ENCODE results near the gene CAPNS1. TPM values are rescaled to one million over a fixed set of nuclear protein-coding genes. Genes with fewer than 3 reads are reported as not detected.
A peak's percentile ranks its signal among the peaks of the same experiment; 100 is the strongest.

CAPNS1 gene
- total and polyA plus RNA-seq, 2 of the 13 experiments (the other 11 are each of a cell fraction or from before 2014, with no cell fraction given) = 322 to 526 TPM

DNA sequence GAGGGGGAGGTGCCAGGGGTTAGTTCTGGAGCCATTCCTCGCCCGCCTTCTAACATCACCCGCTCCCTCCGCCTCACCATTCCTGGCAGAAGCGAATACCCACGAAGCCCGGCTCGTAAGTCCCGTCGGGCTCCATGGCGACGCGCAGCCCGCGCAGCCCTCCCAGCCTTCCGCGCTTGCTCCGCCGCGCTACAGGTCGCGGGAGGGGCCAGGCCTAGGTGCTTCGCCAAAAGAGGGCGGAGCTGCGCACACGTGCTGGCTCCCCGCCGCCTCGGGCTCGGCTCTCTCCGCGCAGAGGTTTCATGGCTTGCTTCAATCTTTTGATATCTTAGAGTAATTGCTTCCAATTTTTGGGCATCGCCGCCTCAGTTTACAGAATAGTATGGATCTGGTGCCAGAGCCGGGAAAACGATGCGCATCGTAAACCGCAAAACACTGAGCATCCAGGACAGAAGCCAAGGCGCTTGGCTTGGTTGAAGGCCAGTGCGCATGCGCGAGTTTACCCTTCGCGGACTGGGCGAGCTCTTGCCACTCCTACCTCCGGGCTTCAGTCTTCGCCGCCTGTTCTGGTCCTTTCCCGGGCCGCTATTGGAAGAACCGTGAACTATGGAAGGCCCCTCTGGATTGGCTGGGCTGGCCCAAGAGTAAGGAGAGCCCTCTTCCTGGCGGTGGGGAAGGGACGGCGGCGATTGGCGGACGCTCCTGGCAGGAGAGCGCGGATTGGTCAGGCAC lies 25.0 kb upstream of the CAPNS1 start, which contains the start of gene POLR2I (continued):
- TF ChIP-seq, protein P1, sequence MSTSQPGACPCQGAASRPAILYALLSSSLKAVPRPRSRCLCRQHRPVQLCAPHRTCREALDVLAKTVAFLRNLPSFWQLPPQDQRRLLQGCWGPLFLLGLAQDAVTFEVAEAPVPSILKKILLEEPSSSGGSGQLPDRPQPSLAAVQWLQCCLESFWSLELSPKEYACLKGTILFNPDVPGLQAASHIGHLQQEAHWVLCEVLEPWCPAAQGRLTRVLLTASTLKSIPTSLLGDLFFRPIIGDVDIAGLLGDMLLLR (CRISPR knock-in tag; IDR thresholded peaks at IDR 0.05) = peak; percentile 98
- TF ChIP-seq SIX4 (CRISPR knock-in tag; IDR thresholded peaks at IDR 0.05) (no peak), NR2F1 (CRISPR knock-in tag; IDR thresholded peaks at IDR 0.05) (no peak), ZNF446 (CRISPR knock-in tag; IDR thresholded peaks at IDR 0.05) (peak; percentile 68; the same call in 1 of the 2 replicates), ZNF3 (CRISPR knock-in tag; IDR thresholded peaks at IDR 0.05) (no peak), KIAA2018 (CRISPR knock-in tag; IDR thresholded peaks at IDR 0.05; ENCODE audit: borderline replicate concordance) (no peak), ZNF331 (CRISPR knock-in tag; IDR thresholded peaks at IDR 0.05) (peak; percentile 95), ZNF335 (CRISPR knock-in tag; IDR thresholded peaks at IDR 0.05) (peak; percentile 56; the same call in 1 of the 2 replicates)
- TF ChIP-seq, protein P2, sequence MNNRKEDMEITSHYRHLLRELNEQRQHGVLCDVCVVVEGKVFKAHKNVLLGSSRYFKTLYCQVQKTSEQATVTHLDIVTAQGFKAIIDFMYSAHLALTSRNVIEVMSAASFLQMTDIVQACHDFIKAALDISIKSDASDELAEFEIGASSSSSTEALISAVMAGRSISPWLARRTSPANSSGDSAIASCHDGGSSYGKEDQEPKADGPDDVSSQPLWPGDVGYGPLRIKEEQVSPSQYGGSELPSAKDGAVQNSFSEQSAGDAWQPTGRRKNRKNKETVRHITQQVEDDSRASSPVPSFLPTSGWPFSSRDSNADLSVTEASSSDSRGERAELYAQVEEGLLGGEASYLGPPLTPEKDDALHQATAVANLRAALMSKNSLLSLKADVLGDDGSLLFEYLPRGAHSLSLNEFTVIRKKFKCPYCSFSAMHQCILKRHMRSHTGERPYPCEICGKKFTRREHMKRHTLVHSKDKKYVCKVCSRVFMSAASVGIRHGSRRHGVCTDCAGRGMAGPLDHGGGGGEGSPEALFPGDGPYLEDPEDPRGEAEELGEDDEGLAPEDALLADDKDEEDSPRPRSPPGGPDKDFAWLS (CRISPR knock-in tag; IDR thresholded peaks at IDR 0.05; ENCODE audit: borderline replicate concordance) = no peak
- TF ChIP-seq, protein P3, sequence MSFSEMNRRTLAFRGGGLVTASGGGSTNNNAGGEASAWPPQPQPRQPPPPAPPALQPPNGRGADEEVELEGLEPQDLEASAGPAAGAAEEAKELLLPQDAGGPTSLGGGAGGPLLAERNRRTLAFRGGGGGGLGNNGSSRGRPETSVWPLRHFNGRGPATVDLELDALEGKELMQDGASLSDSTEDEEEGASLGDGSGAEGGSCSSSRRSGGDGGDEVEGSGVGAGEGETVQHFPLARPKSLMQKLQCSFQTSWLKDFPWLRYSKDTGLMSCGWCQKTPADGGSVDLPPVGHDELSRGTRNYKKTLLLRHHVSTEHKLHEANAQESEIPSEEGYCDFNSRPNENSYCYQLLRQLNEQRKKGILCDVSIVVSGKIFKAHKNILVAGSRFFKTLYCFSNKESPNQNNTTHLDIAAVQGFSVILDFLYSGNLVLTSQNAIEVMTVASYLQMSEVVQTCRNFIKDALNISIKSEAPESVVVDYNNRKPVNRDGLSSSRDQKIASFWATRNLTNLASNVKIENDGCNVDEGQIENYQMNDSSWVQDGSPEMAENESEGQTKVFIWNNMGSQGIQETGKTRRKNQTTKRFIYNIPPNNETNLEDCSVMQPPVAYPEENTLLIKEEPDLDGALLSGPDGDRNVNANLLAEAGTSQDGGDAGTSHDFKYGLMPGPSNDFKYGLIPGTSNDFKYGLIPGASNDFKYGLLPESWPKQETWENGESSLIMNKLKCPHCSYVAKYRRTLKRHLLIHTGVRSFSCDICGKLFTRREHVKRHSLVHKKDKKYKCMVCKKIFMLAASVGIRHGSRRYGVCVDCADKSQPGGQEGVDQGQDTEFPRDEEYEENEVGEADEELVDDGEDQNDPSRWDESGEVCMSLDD (CRISPR knock-in tag; IDR thresholded peaks at IDR 0.05; ENCODE audit: borderline replicate concordance) = no peak
- TF ChIP-seq, protein P4, sequence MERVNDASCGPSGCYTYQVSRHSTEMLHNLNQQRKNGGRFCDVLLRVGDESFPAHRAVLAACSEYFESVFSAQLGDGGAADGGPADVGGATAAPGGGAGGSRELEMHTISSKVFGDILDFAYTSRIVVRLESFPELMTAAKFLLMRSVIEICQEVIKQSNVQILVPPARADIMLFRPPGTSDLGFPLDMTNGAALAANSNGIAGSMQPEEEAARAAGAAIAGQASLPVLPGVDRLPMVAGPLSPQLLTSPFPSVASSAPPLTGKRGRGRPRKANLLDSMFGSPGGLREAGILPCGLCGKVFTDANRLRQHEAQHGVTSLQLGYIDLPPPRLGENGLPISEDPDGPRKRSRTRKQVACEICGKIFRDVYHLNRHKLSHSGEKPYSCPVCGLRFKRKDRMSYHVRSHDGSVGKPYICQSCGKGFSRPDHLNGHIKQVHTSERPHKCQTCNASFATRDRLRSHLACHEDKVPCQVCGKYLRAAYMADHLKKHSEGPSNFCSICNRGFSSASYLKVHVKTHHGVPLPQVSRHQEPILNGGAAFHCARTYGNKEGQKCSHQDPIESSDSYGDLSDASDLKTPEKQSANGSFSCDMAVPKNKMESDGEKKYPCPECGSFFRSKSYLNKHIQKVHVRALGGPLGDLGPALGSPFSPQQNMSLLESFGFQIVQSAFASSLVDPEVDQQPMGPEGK (CRISPR knock-in tag; IDR thresholded peaks at IDR 0.05) = peak; percentile 52; the same call in 1 of the 2 replicates
- TF ChIP-seq, protein P5, sequence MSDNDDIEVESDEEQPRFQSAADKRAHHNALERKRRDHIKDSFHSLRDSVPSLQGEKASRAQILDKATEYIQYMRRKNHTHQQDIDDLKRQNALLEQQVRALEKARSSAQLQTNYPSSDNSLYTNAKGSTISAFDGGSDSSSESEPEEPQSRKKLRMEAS (IDR thresholded peaks at IDR 0.05) = peak; percentile 100

All from HepG2 (cell line).